SK-N-SH treated with all-trans-retinoic acid at 6 μM for 48 hours (cell line): ENCODE measurements around the gene LRRC4C.

Experiments
- ATAC-seq: fragments of 200-7000 bp; cut with Tn5 transposase; 3 replicates; pipeline ENCODE4 v1.9.1; 2020; ENCODE audit warnings: mild to moderate bottlenecking, moderate library complexity
- ARNTL ChIP-seq: fragments of 450-650 bp; formaldehyde crosslinking; IDR thresholded peaks from 2 replicates; pipeline ENCODE4 v1.5.0; 2020; ENCODE audit warnings: low read depth, mild to moderate bottlenecking, moderate library complexity, borderline replicate concordance
- BACH2 ChIP-seq: fragments of 250-450 bp; sonication (Bioruptor Pico); IDR thresholded peaks from 2 replicates; pipeline ENCODE4 v1.9.0; 2021; ENCODE audit warnings: mild to moderate bottlenecking, borderline replicate concordance
- CREB5 ChIP-seq: fragments of 250-450 bp; sonication (Bioruptor Pico); IDR thresholded peaks from 2 replicates; pipeline ENCODE4 v1.5.1; 2020; ENCODE audit warnings: low read depth, mild to moderate bottlenecking, moderate library complexity
- CSDC2 ChIP-seq: fragments of 250-450 bp; sonication (Bioruptor Pico); IDR thresholded peaks from 2 replicates; pipeline ENCODE4 v1.5.0; 2020; ENCODE audit warnings: mild to moderate bottlenecking, moderate library complexity
- CSRNP3 ChIP-seq: fragments of 250-450 bp; sonication (Bioruptor Pico); IDR thresholded peaks from 2 replicates; pipeline ENCODE4 v1.5.1; 2021; ENCODE audit warnings: mild to moderate bottlenecking, moderate library complexity
- ESRRG ChIP-seq: fragments of 250-450 bp; sonication (Bioruptor Pico); IDR thresholded peaks from 2 replicates; pipeline ENCODE4 v1.6.1; 2021; ENCODE audit warnings: mild to moderate bottlenecking
- GLIS3 ChIP-seq: fragments of 250-450 bp; sonication (Bioruptor Pico); IDR thresholded peaks from 2 replicates; pipeline ENCODE4 v1.5.0; 2020; ENCODE audit warnings: mild to moderate bottlenecking, moderate library complexity
- ISL1 ChIP-seq: fragments of 250-450 bp; sonication (Bioruptor Pico); IDR thresholded peaks from 2 replicates; pipeline ENCODE4 v2.1.2; 2022; ENCODE audit warnings: mild to moderate bottlenecking, moderate library complexity
- OSR1 ChIP-seq: fragments of 250-450 bp; sonication (Bioruptor Pico); IDR thresholded peaks from 2 replicates; pipeline ENCODE4 v1.8.0; 2022; ENCODE audit warnings: moderate library complexity, mild to moderate bottlenecking, inconsistent platforms
- PPARA ChIP-seq: fragments of 250-450 bp; sonication (Bioruptor Pico); IDR thresholded peaks from 2 replicates; pipeline ENCODE4 v1.5.0; 2020; ENCODE audit warnings: mild to moderate bottlenecking, borderline replicate concordance
- RARB ChIP-seq: fragments of 250-450 bp; sonication (Bioruptor Pico); IDR thresholded peaks from 2 replicates; pipeline ENCODE4 v1.8.0; 2021; ENCODE audit warnings: mild to moderate bottlenecking, moderate library complexity
- SNAI2 ChIP-seq: fragments of 250-450 bp; sonication (Bioruptor Pico); IDR thresholded peaks from 2 replicates; pipeline ENCODE4 v1.5.0; 2020; ENCODE audit warnings: mild to moderate bottlenecking, moderate library complexity
- TCF4 ChIP-seq: fragments of 250-450 bp; sonication (Bioruptor Pico); IDR thresholded peaks from 2 replicates; pipeline ENCODE4 v1.8.0; 2021; ENCODE audit warnings: mild to moderate bottlenecking, moderate library complexity, borderline replicate concordance
- TOX ChIP-seq: fragments of 250-450 bp; sonication (Bioruptor Pico); IDR thresholded peaks from 2 replicates; pipeline ENCODE4 v1.8.0; 2021; ENCODE audit warnings: mild to moderate bottlenecking, moderate library complexity, borderline replicate concordance
- ZFP3 ChIP-seq: fragments of 250-450 bp; sonication (Bioruptor Pico); IDR thresholded peaks from 2 replicates; pipeline ENCODE4 v1.5.0; 2020; ENCODE audit warnings: mild to moderate bottlenecking, moderate library complexity
- ZFP30 ChIP-seq: fragments of 450-650 bp; formaldehyde crosslinking; IDR thresholded peaks from 2 replicates; pipeline ENCODE4 v1.5.0; 2022; ENCODE audit warnings: mild to moderate bottlenecking, moderate library complexity
- ZNF565 ChIP-seq: fragments of 450-650 bp; formaldehyde crosslinking; conservative IDR thresholded peaks from 2 replicates; pipeline ENCODE4 v1.5.0; 2020; ENCODE audit warnings: low read depth, mild to moderate bottlenecking, moderate library complexity
- ZNF70 ChIP-seq: fragments of 450-650 bp; formaldehyde crosslinking; IDR thresholded peaks from 2 replicates; pipeline ENCODE4 v1.5.0; 2020; ENCODE audit warnings: mild to moderate bottlenecking, moderate library complexity
- ZNF8 ChIP-seq: fragments of 450-650 bp; formaldehyde crosslinking; IDR thresholded peaks from 2 replicates; pipeline ENCODE4 v1.5.0; 2020; ENCODE audit warnings: mild to moderate bottlenecking, moderate library complexity
- TF ChIP-seq, protein P1 (sequence below): fragments of 250-450 bp; sonication (Bioruptor Pico); IDR thresholded peaks from 2 replicates; pipeline ENCODE4 v1.8.0; 2021; ENCODE audit warnings: low read depth, mild to moderate bottlenecking, moderate library complexity, borderline replicate concordance
- TF ChIP-seq, protein P2 (sequence below): fragments of 250-450 bp; sonication (Bioruptor Pico); IDR thresholded peaks from 2 replicates; pipeline ENCODE4 v1.5.0; 2020; ENCODE audit warnings: mild to moderate bottlenecking, moderate library complexity

LRRC4C gene

GRCh38 chr11:41085123-41085522 lies 374.3 kb downstream of the LRRC4C start:
- TF ChIP-seq, protein P1, sequence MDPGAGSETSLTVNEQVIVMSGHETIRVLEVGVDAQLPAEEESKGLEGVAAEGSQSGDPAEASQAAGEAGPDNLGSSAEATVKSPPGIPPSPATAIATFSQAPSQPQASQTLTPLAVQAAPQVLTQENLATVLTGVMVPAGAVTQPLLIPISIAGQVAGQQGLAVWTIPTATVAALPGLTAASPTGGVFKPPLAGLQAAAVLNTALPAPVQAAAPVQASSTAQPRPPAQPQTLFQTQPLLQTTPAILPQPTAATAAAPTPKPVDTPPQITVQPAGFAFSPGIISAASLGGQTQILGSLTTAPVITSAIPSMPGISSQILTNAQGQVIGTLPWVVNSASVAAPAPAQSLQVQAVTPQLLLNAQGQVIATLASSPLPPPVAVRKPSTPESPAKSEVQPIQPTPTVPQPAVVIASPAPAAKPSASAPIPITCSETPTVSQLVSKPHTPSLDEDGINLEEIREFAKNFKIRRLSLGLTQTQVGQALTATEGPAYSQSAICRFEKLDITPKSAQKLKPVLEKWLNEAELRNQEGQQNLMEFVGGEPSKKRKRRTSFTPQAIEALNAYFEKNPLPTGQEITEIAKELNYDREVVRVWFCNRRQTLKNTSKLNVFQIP, result no peak
- no peak for TF ChIP-seq ZNF70
- no peak for TF ChIP-seq ZNF8
- TF ChIP-seq CREB5 (CRISPR knock-in tag), result no peak
- no peak for TF ChIP-seq ESRRG (CRISPR knock-in tag)
- TF ChIP-seq OSR1 (CRISPR knock-in tag), result no peak
- TF ChIP-seq TOX (CRISPR knock-in tag), result no peak
- no peak for TF ChIP-seq ISL1 (CRISPR knock-in tag)
- no peak for TF ChIP-seq ZFP30 (CRISPR knock-in tag)
- no peak for TF ChIP-seq BACH2 (CRISPR knock-in tag)
- TF ChIP-seq TCF4 (CRISPR knock-in tag), result no peak
- TF ChIP-seq ZNF565, result no peak
- TF ChIP-seq ARNTL (CRISPR knock-in tag), result no peak
- no peak for TF ChIP-seq SNAI2
- no peak for TF ChIP-seq CSRNP3 (CRISPR knock-in tag)
- TF ChIP-seq ZFP3 (CRISPR knock-in tag), result no peak
- TF ChIP-seq, protein P2, sequence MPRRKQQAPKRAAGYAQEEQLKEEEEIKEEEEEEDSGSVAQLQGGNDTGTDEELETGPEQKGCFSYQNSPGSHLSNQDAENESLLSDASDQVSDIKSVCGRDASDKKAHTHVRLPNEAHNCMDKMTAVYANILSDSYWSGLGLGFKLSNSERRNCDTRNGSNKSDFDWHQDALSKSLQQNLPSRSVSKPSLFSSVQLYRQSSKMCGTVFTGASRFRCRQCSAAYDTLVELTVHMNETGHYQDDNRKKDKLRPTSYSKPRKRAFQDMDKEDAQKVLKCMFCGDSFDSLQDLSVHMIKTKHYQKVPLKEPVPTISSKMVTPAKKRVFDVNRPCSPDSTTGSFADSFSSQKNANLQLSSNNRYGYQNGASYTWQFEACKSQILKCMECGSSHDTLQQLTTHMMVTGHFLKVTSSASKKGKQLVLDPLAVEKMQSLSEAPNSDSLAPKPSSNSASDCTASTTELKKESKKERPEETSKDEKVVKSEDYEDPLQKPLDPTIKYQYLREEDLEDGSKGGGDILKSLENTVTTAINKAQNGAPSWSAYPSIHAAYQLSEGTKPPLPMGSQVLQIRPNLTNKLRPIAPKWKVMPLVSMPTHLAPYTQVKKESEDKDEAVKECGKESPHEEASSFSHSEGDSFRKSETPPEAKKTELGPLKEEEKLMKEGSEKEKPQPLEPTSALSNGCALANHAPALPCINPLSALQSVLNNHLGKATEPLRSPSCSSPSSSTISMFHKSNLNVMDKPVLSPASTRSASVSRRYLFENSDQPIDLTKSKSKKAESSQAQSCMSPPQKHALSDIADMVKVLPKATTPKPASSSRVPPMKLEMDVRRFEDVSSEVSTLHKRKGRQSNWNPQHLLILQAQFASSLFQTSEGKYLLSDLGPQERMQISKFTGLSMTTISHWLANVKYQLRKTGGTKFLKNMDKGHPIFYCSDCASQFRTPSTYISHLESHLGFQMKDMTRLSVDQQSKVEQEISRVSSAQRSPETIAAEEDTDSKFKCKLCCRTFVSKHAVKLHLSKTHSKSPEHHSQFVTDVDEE (CRISPR knock-in tag), result no peak
- no peak for TF ChIP-seq PPARA (CRISPR knock-in tag)
- no peak for TF ChIP-seq RARB (CRISPR knock-in tag)
- ATAC-seq, result no peak

DNA sequence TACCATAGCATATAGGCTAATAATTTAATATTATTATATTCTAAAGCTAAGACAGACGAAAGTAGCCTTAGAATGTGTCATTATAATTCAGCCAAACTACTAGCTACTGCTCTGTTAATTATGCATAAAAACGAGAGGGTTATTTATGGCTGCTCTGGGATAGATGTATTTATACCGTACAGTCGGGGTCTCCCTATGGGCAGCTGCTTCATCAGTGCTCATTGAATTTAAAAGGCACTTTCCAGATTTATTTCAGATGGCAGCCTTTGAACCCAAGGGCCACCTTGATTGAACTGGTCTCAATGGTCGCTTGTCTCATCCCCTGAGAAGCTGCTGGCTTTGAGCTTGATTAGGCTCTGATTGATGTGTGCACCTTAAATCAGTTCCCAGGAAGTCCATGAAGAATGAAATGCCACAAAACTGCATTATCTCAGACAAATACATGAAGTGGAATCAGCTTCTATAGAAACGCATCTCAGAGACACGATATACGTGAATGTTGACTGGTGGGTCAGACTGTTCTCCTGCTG lies 377.6 kb downstream of the LRRC4C start:
- no peak for TF ChIP-seq ZFP30 (CRISPR knock-in tag)
- no peak for TF ChIP-seq RARB (CRISPR knock-in tag)
- TF ChIP-seq, protein P1, result no peak
- no peak for TF ChIP-seq OSR1 (CRISPR knock-in tag)
- no peak for TF ChIP-seq ARNTL (CRISPR knock-in tag)
- TF ChIP-seq CREB5 (CRISPR knock-in tag), result no peak
- TF ChIP-seq BACH2 (CRISPR knock-in tag), result no peak
- no peak for TF ChIP-seq GLIS3
- TF ChIP-seq ZNF8, result no peak
- no peak for TF ChIP-seq CSDC2
- TF ChIP-seq ZFP3 (CRISPR knock-in tag), result no peak
- TF ChIP-seq ZNF565, result no peak
- no peak for TF ChIP-seq SNAI2
- no peak for TF ChIP-seq CSRNP3 (CRISPR knock-in tag)
- no peak for TF ChIP-seq ESRRG (CRISPR knock-in tag)
- no peak for TF ChIP-seq ISL1 (CRISPR knock-in tag)
- ATAC-seq, result no peak
